ENCODE measurements around the gene SCN9A.
A peak's percentile ranks its signal among the peaks of the same experiment; 100 is the strongest.
"Not testable (repeated sequence)": the region's sequence is repeated elsewhere in the genome, so short reads cannot be mapped to it uniquely, and the experiment has no call there.

Gene SCN9A

GRCh38 chr2:166373951-166374350 lies 1.8 kb downstream of the SCN9A start:
- no peak for DNase-seq

- no peak for DNase-seq
These were observed 2.2 kb downstream of the SCN9A start for GRCh38 chr2:166373539-166373938.

GRCh38 chr2:166373105-166373504 lies 2.6 kb downstream of the SCN9A start:
- DNase-seq = peak; percentile 7

- DNase-seq = no peak
These were observed 3.7 kb downstream of the SCN9A start for GRCh38 chr2:166372046-166372445.

GRCh38 chr2:166365803-166366420 lies 9.8 kb downstream of the SCN9A start:
- DNase-seq = no peak

GRCh38 chr2:166365239-166365638 lies 10.5 kb downstream of the SCN9A start:
- DNase-seq = no peak

- no peak for DNase-seq
These were observed 11.1 kb downstream of the SCN9A start for GRCh38 chr2:166364476-166365161.

GRCh38 chr2:166361351-166362153 lies 14.2 kb downstream of the SCN9A start:
- no peak for DNase-seq

GRCh38 chr2:166360906-166361305 lies 14.8 kb downstream of the SCN9A start:
- no peak for DNase-seq

GRCh38 chr2:166360426-166360825 lies 15.3 kb downstream of the SCN9A start:
- DNase-seq = no peak

- not testable (repeated sequence) for DNase-seq
These were observed 17.8 kb downstream of the SCN9A start for GRCh38 chr2:166357950-166358321.

- DNase-seq = peak; percentile 31
These were observed 18.4 kb downstream of the SCN9A start for GRCh38 chr2:166357068-166357949.

GRCh38 chr2:166351319-166351718 lies 24.4 kb downstream of the SCN9A start:
- no peak for DNase-seq

GRCh38 chr2:166350525-166350924 lies 25.2 kb downstream of the SCN9A start:
- DNase-seq = no peak

- DNase-seq = no peak
These were observed 31.2 kb downstream of the SCN9A start for GRCh38 chr2:166344286-166345113.

- DNase-seq = no peak
These were observed 32.3 kb downstream of the SCN9A start for GRCh38 chr2:166343467-166343866.

GRCh38 chr2:166341426-166341825 lies 34.3 kb downstream of the SCN9A start:
- no peak for DNase-seq

GRCh38 chr2:166338831-166339339 lies 36.9 kb downstream of the SCN9A start:
- no peak for DNase-seq

- DNase-seq = no peak
These were observed 37.8 kb downstream of the SCN9A start for GRCh38 chr2:166337932-166338331.

GRCh38 chr2:166335284-166335683 lies 40.5 kb downstream of the SCN9A start:
- no peak for DNase-seq

- DNase-seq = no peak
These were observed 40.9 kb downstream of the SCN9A start for GRCh38 chr2:166334805-166335204.

GRCh38 chr2:166333801-166334200 lies 41.9 kb downstream of the SCN9A start:
- DNase-seq = no peak
